WTC11 (cell line): ENCODE results near the gene KIF2A. TPM values are rescaled to one million over a fixed set of nuclear protein-coding genes. Genes with fewer than 3 reads are reported as not detected.

Source experiments
- ATAC-seq: fragments of 200-7000 bp; cut with Tn5 transposase; 2 replicates; pipeline ENCODE4 v1.10.0; 2021; ENCODE audit warnings: mild to moderate bottlenecking, moderate library complexity
- CTCF ChIA-PET: fragments of 300-600 bp; sonication (Branson Sonifier 250); formaldehyde crosslinking; loops from one replicate; lab custom pipeline; 2021; ENCODE audit warnings: antibody characterized with exemption; lab: Charles Lee
- POLR2A ChIA-PET: fragments of 350-600 bp; sonication (Branson Sonifier 250); formaldehyde crosslinking; loops from one replicate; lab custom pipeline; 2021; ENCODE audit warnings: antibody characterized with exemption; lab: Charles Lee
- DNase-seq: peaks from one replicate; pipeline ENCODE4 v3.0.0; 2021; ENCODE audit warnings: low spot score
- H3K27ac Mint-ChIP-seq: 2 replicates; pipeline ENCODE4 v1.8.0; 2021; ENCODE audit warnings: mixed read lengths
- H3K27me3 Mint-ChIP-seq: 2 replicates; pipeline ENCODE4 v1.8.0; 2021; ENCODE audit warnings: low read depth, mild to moderate bottlenecking, moderate library complexity, mixed read lengths
- H3K36me3 Mint-ChIP-seq: 2 replicates; pipeline ENCODE4 v1.8.0; 2021; ENCODE audit warnings: mixed read lengths
- H3K4me1 Mint-ChIP-seq: 2 replicates; pipeline ENCODE4 v1.8.0; 2022; ENCODE audit warnings: mixed read lengths
- H3K4me3 Mint-ChIP-seq: 2 replicates; pipeline ENCODE4 v1.8.0; 2021; ENCODE audit warnings: mild to moderate bottlenecking, moderate library complexity, mixed read lengths
- H3K9me3 Mint-ChIP-seq: 2 replicates; pipeline ENCODE4 v1.8.0; 2021; ENCODE audit warnings: mixed read lengths
- CREM ChIP-seq: sonication (generic); formaldehyde crosslinking; IDR thresholded peaks from 2 replicates; pipeline ENCODE4 v1.8.1; 2022; ENCODE audit warnings: mild to moderate bottlenecking, missing genetic modification reagents, moderate library complexity
- IRF2 ChIP-seq: sonication (generic); formaldehyde crosslinking; IDR thresholded peaks from 2 replicates; pipeline ENCODE4 v1.8.0; 2022; ENCODE audit warnings: low read depth, missing genetic modification reagents, borderline replicate concordance
- NR2C2 ChIP-seq: sonication (generic); formaldehyde crosslinking; IDR thresholded peaks from 2 replicates; pipeline ENCODE4 v1.8.0; 2022; ENCODE audit warnings: mild to moderate bottlenecking, missing genetic modification reagents
- OVOL2 ChIP-seq: fragments of 250-450 bp; sonication (Bioruptor Pico); IDR thresholded peaks from 2 replicates; pipeline ENCODE4 v1.9.0; 2021; ENCODE audit warnings: mild to moderate bottlenecking, borderline replicate concordance
- SMAD3 ChIP-seq: sonication (generic); formaldehyde crosslinking; IDR thresholded peaks from 2 replicates; pipeline ENCODE4 v1.8.0; 2022; ENCODE audit warnings: missing genetic modification reagents, mild to moderate bottlenecking, borderline replicate concordance
- ZNF263 ChIP-seq: sonication (generic); formaldehyde crosslinking; IDR thresholded peaks from 2 replicates; pipeline ENCODE4 v1.8.1; 2022; ENCODE audit warnings: low read depth, mild to moderate bottlenecking, moderate library complexity, missing genetic modification reagents
- total RNA-seq: library from RNA; stranded (reverse); gene quantifications from 3 replicates; pipeline ENCODE4 v1.2.3, GENCODE V29; 2021
- TF ChIP-seq, protein P1 (sequence below): sonication (generic); formaldehyde crosslinking; conservative IDR thresholded peaks from 2 replicates; pipeline ENCODE4 v1.8.1; 2023; ENCODE audit warnings: mild to moderate bottlenecking, low read depth, missing genetic modification reagents, moderate library complexity
- TF ChIP-seq, protein P2 (sequence below): sonication (generic); formaldehyde crosslinking; IDR thresholded peaks from 2 replicates; pipeline ENCODE4 v1.8.1; 2022; ENCODE audit warnings: mild to moderate bottlenecking, missing genetic modification reagents, moderate library complexity, borderline replicate concordance
- TF ChIP-seq, protein P3 (sequence below): fragments of 250-450 bp; sonication (Bioruptor Pico); conservative IDR thresholded peaks from 2 replicates; pipeline ENCODE4 v1.9.0; 2021; ENCODE audit warnings: mild to moderate bottlenecking
- TF ChIP-seq, protein P4 (sequence below): sonication (generic); formaldehyde crosslinking; IDR thresholded peaks from 2 replicates; pipeline ENCODE4 v1.8.0; 2023; ENCODE audit warnings: missing genetic modification reagents, mild to moderate bottlenecking, borderline replicate concordance
- TF ChIP-seq, protein P5 (sequence below): fragments of 250-450 bp; sonication (Bioruptor Pico); IDR thresholded peaks from 2 replicates; pipeline ENCODE4 v1.8.0; 2021; ENCODE audit warnings: mild to moderate bottlenecking
- TF ChIP-seq, protein P6 (sequence below): sonication (generic); formaldehyde crosslinking; IDR thresholded peaks from 2 replicates; pipeline ENCODE4 v1.8.1; 2023; ENCODE audit warnings: mild to moderate bottlenecking, missing genetic modification reagents, moderate library complexity
- TF ChIP-seq, protein P7 (sequence below): sonication (generic); formaldehyde crosslinking; IDR thresholded peaks from 2 replicates; pipeline ENCODE4 v1.8.0; 2022; ENCODE audit warnings: missing genetic modification reagents
- TF ChIP-seq, protein P8 (sequence below): fragments of 250-450 bp; sonication (Bioruptor Pico); IDR thresholded peaks from 2 replicates; pipeline ENCODE4 v2.1.2; 2022; ENCODE audit warnings: mild to moderate bottlenecking, moderate library complexity

Gene KIF2A
- total RNA-seq, 1 experiment from 2014 or later = 77.8 TPM

DNA sequence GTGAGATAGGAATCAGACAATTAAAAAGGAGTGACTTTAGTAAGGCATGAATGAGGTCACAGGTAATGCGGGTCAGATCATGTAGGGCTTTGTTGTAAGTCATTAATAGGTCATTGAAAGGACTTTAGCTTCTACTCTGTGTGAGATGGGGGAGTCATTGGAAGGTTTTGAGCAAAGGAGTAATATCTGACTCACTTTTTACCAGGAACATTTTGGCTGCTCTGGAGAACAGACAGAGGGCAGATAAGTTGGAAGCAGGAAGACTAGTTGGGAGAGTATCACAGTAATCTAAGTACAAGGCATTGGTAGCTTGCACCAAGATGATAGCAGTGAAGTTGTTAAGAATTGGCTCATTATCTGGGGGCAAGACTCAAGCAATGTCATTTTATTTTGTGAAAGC, 37.4 kb downstream of the KIF2A start:
- TF ChIP-seq NR2C2 (CRISPR knock-in tag) (no peak), ZNF263 (no peak), IRF2 (CRISPR knock-in tag) (no peak), SMAD3 (no peak), OVOL2 (CRISPR knock-in tag) (no peak), CREM (CRISPR knock-in tag) (no peak)
- TF ChIP-seq, protein P1, sequence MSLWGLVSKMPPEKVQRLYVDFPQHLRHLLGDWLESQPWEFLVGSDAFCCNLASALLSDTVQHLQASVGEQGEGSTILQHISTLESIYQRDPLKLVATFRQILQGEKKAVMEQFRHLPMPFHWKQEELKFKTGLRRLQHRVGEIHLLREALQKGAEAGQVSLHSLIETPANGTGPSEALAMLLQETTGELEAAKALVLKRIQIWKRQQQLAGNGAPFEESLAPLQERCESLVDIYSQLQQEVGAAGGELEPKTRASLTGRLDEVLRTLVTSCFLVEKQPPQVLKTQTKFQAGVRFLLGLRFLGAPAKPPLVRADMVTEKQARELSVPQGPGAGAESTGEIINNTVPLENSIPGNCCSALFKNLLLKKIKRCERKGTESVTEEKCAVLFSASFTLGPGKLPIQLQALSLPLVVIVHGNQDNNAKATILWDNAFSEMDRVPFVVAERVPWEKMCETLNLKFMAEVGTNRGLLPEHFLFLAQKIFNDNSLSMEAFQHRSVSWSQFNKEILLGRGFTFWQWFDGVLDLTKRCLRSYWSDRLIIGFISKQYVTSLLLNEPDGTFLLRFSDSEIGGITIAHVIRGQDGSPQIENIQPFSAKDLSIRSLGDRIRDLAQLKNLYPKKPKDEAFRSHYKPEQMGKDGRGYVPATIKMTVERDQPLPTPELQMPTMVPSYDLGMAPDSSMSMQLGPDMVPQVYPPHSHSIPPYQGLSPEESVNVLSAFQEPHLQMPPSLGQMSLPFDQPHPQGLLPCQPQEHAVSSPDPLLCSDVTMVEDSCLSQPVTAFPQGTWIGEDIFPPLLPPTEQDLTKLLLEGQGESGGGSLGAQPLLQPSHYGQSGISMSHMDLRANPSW = no peak
- TF ChIP-seq, protein P2, sequence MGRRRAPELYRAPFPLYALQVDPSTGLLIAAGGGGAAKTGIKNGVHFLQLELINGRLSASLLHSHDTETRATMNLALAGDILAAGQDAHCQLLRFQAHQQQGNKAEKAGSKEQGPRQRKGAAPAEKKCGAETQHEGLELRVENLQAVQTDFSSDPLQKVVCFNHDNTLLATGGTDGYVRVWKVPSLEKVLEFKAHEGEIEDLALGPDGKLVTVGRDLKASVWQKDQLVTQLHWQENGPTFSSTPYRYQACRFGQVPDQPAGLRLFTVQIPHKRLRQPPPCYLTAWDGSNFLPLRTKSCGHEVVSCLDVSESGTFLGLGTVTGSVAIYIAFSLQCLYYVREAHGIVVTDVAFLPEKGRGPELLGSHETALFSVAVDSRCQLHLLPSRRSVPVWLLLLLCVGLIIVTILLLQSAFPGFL (CRISPR knock-in tag) = no peak
- TF ChIP-seq, protein P3, sequence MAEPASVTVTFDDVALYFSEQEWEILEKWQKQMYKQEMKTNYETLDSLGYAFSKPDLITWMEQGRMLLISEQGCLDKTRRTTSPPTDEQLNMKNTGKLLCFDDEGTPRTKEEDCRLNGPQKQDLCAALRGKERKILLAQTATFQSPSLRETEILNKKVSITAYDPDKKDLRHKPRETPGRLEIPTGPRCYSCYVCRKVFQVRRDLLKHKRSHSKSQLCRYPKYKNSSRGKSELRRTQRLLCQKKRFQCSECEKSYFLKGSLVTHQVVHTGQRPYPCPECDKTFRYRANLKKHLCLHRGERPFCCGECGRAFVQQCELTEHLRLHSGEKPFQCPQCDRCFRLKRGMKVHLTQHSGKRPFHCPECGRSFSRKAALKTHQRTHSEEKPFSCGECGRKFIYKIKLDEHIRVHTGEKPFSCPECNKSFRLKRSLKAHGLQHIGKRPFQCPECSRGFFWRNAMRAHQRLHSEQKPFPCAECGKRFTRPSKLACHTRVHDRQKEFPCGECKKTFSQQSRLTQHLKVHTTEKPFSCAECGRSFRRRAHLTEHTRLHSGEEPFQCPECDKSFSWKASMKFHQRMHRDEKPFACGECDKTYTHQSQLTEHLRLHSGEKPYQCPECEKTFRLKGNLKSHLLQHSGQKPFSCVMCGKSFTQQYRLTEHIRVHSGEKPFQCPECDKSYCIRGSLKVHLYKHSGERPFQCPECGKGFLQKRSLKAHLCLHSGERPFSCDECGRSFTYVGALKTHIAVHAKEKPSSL (CRISPR knock-in tag) = no peak
- TF ChIP-seq, protein P4, sequence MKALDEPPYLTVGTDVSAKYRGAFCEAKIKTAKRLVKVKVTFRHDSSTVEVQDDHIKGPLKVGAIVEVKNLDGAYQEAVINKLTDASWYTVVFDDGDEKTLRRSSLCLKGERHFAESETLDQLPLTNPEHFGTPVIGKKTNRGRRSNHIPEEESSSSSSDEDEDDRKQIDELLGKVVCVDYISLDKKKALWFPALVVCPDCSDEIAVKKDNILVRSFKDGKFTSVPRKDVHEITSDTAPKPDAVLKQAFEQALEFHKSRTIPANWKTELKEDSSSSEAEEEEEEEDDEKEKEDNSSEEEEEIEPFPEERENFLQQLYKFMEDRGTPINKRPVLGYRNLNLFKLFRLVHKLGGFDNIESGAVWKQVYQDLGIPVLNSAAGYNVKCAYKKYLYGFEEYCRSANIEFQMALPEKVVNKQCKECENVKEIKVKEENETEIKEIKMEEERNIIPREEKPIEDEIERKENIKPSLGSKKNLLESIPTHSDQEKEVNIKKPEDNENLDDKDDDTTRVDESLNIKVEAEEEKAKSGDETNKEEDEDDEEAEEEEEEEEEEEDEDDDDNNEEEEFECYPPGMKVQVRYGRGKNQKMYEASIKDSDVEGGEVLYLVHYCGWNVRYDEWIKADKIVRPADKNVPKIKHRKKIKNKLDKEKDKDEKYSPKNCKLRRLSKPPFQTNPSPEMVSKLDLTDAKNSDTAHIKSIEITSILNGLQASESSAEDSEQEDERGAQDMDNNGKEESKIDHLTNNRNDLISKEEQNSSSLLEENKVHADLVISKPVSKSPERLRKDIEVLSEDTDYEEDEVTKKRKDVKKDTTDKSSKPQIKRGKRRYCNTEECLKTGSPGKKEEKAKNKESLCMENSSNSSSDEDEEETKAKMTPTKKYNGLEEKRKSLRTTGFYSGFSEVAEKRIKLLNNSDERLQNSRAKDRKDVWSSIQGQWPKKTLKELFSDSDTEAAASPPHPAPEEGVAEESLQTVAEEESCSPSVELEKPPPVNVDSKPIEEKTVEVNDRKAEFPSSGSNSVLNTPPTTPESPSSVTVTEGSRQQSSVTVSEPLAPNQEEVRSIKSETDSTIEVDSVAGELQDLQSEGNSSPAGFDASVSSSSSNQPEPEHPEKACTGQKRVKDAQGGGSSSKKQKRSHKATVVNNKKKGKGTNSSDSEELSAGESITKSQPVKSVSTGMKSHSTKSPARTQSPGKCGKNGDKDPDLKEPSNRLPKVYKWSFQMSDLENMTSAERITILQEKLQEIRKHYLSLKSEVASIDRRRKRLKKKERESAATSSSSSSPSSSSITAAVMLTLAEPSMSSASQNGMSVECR (CRISPR knock-in tag) = no peak
- TF ChIP-seq, protein P5, sequence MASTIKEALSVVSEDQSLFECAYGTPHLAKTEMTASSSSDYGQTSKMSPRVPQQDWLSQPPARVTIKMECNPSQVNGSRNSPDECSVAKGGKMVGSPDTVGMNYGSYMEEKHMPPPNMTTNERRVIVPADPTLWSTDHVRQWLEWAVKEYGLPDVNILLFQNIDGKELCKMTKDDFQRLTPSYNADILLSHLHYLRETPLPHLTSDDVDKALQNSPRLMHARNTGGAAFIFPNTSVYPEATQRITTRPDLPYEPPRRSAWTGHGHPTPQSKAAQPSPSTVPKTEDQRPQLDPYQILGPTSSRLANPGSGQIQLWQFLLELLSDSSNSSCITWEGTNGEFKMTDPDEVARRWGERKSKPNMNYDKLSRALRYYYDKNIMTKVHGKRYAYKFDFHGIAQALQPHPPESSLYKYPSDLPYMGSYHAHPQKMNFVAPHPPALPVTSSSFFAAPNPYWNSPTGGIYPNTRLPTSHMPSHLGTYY (CRISPR knock-in tag) = no peak
- TF ChIP-seq, protein P6, sequence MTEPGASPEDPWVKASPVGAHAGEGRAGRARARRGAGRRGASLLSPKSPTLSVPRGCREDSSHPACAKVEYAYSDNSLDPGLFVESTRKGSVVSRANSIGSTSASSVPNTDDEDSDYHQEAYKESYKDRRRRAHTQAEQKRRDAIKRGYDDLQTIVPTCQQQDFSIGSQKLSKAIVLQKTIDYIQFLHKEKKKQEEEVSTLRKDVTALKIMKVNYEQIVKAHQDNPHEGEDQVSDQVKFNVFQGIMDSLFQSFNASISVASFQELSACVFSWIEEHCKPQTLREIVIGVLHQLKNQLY (CRISPR knock-in tag) = no peak
- TF ChIP-seq, protein P7, sequence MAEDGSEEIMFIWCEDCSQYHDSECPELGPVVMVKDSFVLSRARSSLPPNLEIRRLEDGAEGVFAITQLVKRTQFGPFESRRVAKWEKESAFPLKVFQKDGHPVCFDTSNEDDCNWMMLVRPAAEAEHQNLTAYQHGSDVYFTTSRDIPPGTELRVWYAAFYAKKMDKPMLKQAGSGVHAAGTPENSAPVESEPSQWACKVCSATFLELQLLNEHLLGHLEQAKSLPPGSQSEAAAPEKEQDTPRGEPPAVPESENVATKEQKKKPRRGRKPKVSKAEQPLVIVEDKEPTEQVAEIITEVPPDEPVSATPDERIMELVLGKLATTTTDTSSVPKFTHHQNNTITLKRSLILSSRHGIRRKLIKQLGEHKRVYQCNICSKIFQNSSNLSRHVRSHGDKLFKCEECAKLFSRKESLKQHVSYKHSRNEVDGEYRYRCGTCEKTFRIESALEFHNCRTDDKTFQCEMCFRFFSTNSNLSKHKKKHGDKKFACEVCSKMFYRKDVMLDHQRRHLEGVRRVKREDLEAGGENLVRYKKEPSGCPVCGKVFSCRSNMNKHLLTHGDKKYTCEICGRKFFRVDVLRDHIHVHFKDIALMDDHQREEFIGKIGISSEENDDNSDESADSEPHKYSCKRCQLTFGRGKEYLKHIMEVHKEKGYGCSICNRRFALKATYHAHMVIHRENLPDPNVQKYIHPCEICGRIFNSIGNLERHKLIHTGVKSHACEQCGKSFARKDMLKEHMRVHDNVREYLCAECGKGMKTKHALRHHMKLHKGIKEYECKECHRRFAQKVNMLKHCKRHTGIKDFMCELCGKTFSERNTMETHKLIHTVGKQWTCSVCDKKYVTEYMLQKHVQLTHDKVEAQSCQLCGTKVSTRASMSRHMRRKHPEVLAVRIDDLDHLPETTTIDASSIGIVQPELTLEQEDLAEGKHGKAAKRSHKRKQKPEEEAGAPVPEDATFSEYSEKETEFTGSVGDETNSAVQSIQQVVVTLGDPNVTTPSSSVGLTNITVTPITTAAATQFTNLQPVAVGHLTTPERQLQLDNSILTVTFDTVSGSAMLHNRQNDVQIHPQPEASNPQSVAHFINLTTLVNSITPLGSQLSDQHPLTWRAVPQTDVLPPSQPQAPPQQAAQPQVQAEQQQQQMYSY (CRISPR knock-in tag) = no peak
- TF ChIP-seq, protein P8, sequence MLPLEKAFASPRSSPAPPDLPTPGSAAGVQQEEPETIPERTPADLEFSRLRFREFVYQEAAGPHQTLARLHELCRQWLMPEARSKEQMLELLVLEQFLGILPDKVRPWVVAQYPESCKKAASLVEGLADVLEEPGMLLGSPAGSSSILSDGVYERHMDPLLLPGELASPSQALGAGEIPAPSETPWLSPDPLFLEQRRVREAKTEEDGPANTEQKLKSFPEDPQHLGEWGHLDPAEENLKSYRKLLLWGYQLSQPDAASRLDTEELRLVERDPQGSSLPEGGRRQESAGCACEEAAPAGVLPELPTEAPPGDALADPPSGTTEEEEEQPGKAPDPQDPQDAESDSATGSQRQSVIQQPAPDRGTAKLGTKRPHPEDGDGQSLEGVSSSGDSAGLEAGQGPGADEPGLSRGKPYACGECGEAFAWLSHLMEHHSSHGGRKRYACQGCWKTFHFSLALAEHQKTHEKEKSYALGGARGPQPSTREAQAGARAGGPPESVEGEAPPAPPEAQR (CRISPR knock-in tag) = no peak
- Mint-ChIP-seq H3K4me1 (peaks cover 4% of the 10 kb centered on the region; the same call in 1 of the 2 replicates), H3K27me3 (no peaks in the 10 kb centered on the region), H3K9me3 (no peaks in the 10 kb centered on the region), H3K27ac (peak overlapping the region; percentile 12), H3K36me3 (0 out of 2 replicates have a peak, but pooled peaks cover 2% of the 10 kb centered on the region), H3K4me3 (no peak overlapping the region)
- POLR2A ChIA-PET = no interaction called here
- DNase-seq (no peak), ATAC-seq (no peak)
- CTCF ChIA-PET = no interaction called here
